Activated T-cell treated with anti-CD3 and anti-CD28 coated beads for 24 hours (primary cell): ENCODE results near the gene UPK3A.
A peak's percentile ranks its signal among the peaks of the same experiment; 100 is the strongest.
"Not testable (repeated sequence)": the region's sequence is repeated elsewhere in the genome, so short reads cannot be mapped to it uniquely, and the experiment has no call there.

Experiments
- DNase-seq: peaks from one replicate; pipeline ENCODE4 v3.0.0-alpha.2; 2020; ENCODE audit warnings: low read depth

UPK3A gene

DNA sequence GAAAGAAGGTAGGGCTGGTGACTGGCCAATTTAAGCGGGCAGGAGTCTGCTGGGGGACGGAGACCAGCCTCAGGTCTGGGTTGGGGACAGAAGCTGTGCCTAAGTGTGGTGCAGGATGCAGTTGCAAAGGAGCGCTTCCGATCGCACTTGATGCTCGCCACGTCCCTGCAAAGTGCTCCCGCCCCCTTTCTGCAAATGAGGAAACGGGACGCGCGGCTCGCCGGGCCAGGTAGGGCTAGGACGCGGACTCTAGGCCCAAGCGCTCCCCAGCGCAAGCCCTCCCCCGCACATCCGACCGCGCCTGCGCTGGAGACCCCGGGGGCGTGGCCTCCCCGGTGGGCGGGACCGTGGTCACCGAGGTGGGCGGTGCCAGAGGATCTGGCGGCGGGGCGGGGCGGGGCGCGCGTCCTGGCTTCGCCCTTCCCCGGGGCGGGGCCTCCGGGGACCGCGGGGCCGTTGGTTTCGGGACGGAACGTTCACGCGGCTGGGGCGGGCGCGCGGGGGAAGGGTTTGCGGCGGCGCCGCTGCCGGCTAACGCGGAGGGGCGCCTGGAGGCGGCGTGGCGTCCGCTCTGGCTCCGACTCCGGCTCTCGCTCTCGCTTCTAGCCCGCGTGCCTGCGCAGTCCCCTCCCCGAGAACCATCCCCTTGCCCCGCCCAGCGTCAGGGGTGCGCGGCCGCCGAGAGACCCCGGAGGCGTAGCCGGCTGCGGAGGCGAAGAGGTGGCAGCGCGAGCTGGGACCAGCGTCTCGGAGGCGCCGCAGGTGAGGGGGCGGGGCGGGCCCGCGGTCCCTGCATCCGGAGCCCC, 24.9 kb downstream of the UPK3A start, which contains the start of gene FAM118A:
TSS of gene FAM118A (plus strand) at position 513 of the 806 bp plus-strand sequence. CDS start 12,446 bp downstream, outside the sequence.
- peak; percentile 94 for DNase-seq

DNA sequence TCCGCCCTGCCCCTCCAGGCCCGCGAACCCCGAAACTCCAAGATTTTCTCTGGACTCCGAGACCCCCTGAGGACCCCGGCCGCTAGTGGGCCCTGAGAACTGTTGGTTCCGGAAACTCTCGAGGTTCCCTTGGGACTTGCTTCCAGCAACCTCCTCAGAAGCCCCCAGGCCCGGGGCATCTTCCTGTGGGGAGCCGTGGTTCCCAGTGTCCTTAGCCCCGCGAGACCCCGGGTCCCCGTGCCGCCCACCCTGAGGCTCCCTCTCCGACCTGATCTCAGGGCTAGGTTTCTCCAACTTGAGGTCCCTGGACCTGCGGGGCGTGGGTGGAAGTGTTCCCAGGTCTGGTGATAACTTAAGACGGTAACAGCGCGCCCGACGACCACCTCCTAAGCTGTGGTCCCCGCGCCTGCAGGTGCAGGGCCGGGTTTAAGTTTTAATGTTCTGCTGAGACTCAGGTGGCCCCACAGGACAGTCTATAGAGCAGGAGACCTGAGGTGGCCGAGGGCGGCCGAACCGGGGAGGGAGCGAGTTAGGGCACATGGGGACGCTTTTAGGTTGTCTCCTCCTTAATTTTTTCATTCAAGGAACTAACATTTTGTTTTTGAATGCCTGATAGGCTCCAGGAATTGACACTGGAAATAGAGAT, 25.7 kb downstream of the UPK3A start:
- DNase-seq, result no peak

DNA sequence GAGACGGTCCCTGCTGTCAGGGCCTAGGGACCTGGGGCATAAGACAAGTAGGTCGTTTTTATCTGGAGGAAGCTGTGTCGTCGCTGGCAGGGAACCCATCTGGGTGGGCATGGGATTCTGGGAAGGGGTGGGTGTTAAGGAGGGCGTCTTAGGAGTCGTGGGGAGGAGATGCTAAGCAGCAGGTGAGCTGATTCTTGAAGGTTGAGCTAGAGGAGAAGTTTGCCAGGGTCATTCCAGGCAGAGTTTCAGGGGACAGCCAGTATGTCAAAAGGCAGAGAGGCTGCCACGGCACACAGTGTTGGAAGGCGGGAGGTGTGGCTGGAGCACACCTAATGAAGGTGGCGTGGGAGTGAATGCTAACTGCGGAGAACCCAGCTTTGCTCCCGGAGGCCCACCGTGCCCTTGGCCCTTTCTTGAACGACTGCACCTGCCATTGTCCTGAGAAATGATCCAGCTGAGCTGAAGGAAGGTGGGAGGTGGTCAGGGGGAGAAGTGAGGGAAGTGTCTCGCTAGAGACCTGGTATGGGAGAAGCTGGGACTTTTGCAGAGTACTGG, 26.3 kb downstream of the UPK3A start:
- no peak for DNase-seq

GRCh38 chr22:45312415-45312814, 27.7 kb downstream of the UPK3A start:
- no peak for DNase-seq

DNA sequence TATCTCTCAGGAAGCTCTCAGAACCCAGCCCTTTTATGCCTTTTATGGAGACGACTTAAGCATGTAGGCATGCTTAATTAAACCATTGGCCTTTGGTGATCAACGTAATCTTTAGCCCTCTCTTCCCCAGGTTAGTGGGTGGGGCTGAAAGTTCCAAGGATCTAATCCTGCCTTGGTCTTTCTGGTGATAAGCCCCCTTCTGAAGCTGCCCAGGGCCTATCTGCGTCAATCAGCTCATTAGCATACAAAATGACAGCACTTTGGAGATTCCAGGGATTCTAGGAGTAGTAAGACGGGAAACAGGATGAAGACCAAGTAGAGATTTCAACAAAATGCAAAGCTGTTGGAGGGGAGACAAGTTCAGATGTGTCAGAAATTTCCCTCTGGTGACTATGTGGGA, 28.1 kb downstream of the UPK3A start:
- no peak for DNase-seq

DNA sequence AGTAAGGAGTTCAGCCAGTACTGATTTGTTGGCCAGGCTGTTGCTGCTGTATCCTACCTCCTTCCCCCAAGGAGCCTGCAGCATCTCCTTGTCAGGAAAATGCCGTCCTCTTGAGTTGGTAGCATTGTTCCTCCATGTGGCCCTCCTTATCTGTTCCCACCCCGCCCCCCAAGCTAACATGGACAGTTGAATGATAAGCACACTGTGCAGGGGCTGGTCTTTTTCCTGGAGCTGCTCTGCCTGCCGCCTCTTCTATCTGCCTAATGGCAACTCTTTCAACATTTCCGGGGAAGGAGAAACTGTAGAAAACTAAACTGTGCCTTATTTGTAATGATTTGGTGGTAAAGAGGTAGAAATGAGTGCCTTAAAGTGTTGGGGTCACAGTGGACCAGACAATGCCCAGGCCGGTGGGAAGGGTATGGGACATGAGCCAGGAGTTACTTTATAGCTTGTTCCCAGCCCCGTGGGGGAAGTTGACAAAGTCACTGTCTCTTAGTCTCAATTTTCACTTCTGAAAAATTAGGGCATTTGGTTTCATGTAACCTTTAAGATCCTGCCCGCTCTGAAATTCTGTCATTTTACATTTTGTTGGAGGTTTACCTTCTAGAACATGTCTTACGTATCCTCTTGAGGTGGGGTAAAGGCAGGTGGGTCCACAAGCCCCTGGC, 29.4 kb downstream of the UPK3A start:
- no peak for DNase-seq

GRCh38 chr22:45314786-45315185, 30.0 kb downstream of the UPK3A start:
- DNase-seq, result no peak

GRCh38 chr22:45316796-45317526, 32.2 kb downstream of the UPK3A start:
- no peak for DNase-seq

DNA sequence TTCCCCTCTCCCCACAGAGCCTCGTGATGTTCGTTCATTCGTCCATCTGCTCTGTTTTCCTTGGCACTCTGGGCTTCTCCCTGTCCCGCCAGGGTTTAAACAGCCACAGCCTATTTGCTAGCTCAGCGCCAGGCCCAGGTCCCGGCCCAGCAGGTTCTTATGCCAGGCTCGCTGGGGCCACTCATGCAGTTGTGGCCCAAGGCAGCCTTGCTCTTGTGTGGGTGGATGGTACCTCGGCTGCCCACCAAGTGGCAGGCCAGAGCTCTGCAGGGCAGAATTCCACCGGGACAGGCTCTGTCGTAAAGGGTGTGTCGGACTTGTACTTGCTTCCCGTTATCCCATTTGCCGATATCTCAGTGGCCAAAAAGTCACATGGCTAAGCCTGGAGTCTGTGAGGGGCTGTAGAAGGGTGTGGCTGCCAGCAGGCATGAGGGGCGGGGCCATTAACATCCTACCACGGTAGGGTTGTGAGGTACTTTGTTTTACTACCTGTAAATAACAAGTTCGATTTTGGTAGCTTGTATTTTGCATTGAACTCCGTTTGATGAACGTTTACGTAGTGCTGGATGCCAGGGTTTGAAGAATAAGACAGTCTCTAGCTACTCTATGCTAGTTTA, 32.9 kb downstream of the UPK3A start:
- no peak for DNase-seq

DNA sequence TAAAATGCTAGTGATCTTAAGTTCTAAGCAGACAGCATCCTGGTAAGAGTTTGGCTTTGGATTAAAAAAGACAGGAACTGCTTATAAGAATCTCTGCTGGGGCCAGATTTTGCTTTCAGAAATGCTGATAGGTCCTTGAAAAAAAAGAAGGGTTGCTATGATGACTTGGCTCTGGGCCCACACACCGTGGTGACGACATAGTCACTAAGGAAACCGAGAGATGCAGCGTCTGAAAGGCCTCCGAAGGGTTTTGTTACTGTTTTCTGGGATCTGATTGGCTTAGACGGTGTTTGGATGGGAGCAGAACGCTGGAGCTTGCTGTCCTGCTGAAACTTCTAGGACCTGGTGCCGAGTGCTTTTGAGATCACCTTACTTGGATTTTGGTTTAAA, 33.4 kb downstream of the UPK3A start:
- peak; percentile 81 for DNase-seq

DNA sequence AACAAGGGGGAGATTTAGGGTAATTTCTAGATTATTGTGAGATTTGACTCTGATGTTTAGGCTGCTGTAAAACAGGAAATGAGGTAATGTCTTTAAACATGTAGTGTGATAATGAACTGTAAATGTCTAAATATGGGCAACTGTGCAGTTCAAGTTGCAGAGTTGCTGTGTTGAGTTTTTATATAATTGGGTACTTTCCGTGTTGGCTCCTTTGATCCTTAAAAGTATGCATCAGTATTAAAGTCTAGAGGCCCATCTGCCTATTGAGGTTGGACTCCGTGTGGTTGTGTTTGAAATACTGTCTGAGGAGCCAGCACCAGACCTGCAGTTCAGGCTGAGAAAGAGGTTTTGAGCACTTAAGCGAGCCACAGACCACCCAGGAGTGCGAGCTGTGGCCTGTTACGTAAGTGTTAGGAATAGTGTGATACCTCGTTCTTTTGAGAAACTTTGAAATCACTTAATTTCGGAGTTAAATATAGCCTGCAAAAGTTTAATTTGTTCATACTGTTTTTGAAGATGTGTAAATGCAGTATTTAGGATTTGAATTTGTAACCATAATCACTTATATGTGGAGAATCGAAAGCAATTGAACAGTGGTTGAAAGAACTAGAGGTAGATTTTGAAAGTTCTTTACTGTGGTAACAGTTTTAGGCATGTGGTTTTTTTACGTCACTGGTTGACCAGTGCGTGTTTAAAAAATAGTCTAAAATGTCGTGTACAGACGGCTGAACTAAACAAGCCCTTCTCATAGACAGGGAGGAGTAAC, 34.0 kb downstream of the UPK3A start:
- no peak for DNase-seq

DNA sequence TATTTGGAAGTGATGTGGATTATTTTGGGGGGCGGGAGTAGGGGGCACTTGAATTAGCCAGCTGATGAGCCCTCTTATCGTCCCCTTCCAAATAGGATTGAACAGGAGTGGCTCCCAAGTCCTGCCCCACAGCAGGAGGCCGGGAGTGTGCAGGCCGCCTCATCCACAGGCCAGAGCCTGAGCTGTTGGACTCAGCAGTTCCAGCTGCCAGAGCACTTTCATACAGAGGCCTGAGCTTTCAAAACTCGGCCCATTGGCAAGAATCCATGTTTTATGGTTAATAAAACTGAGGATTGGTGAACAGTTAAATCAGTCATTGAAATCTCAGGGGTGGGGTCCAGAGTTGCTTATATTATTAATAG, 34.6 kb downstream of the UPK3A start:
- no peak for DNase-seq

- no peak for DNase-seq
These were observed 35.7 kb downstream of the UPK3A start for GRCh38 chr22:45320357-45320976.

DNA sequence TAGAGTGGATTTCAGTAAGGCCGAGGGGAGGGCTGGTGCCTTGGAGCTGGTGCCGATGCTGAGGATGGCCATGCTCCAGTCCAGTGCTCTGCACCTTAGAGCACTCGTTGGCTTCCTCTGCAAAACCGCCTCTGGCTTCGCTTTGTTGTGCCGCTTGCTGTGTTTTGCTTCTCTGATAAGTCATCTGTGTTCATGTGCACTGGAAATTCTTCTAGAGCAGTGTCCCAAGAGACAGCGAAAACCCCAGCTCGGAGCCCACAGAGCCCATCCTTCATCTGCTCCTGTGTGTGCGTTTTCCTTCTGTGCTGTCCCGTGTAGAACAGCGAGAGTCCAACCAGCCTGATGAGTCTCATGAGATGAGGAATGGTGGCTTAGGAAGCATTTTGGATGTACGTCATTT, 37.1 kb downstream of the UPK3A start:
- no peak for DNase-seq

DNA sequence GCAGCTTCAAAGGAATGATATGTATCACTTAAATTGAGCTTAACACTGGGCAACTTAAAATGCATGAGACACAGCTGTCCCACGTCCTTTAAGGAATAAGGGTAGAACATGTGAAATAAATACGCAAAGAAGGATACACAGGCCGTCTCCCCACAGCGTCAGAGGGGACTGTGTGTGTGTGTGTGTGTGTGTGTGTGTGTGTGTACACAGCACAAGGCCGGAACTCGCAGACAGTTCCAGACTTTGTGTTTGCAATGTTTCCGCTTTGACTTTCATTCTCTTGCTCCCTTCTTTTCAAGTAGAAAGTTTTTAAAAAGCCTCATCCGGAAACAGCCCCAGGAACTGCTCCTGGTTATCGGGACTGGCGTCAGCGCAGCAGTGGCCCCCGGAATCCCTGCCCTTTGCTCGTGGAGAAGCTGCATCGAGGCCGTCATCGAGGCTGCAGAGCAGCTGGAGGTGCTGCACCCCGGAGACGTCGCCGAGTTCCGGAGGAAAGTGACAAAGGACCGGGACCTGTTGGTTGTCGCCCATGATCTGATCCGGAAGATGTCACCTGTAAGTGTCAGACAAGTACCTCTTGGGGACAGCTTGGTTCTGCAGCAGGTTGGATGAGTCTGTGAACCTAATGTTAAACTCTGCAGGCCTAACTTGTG, 38.2 kb downstream of the UPK3A start:
- no peak for DNase-seq

GRCh38 chr22:45323695-45324094, 38.9 kb downstream of the UPK3A start:
- DNase-seq, result no peak

DNA sequence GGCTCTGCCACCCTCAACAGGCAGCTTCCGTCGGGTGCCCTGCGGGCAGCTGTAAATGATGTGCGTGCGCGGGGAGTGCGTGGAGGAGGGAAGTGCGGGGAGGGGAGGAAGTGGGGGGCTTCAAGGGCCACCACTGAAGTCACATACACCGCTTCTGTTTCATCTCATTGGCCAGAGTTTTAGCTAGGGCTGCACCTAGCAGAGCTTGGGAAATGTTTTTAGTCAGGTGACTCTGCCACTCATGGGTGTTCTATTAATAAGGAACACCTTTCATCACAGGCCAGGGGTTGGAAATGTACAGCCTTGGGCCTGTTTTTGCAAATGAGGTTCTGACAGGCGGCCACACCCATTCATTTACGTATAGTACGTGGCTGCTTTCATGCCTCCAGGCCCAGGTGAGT, 39.6 kb downstream of the UPK3A start:
- no peak for DNase-seq

DNA sequence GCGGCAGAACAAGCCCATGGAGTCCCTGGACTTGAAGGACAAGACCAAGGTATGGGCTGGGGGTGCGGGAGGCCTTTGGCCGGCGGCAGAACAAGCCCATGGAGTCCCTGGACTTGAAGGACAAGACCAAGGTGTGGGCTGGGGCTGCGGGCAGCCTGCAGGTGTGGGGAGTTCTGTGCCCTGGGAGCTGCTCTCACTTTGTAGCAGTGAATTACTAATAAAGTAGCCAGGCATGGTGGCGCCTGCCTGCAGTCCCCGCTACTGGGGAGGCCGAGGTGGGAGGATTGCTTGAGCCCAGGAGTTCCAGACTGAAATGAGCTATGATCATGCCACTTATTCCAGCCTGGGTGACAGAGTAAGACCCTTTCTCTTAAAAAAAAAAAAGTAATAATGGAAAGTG, 43.5 kb downstream of the UPK3A start:
- not testable (repeated sequence) for DNase-seq

- DNase-seq, result no peak
These were observed 44.2 kb downstream of the UPK3A start for GRCh38 chr22:45328822-45329529.
